Gastrocnemius medialis (tissue), 4 donors: ENCODE data around the gene WNT8A.

ENCODE experiments used
- POLR2A ChIP-seq, 2 donors: fragments of 450-650 bp; IDR thresholded peaks; one replicate each; pipeline ENCODE4 v1.6.1; 2017; ENCODE audit warnings: antibody characterized with exemption in 2 of 2, mild to moderate bottlenecking in 2 of 2, moderate library complexity in 2 of 2
- TF ChIP-seq, protein P1 (sequence below), 5 experiments: fragments of 450-650 bp in 3 of 5; fragments of 200-600 bp in 2 of 5; sonication (generic) in 2 of 5; IDR thresholded peaks in 4 of 5; conservative IDR thresholded peaks in 1 of 5; 1 replicate in 4 of 5; 2 replicates in 1 of 5; pipeline ENCODE4 v1.5.1; 2016 to 2019; ENCODE audit warnings: antibody characterized with exemption in 5 of 5, mild to moderate bottlenecking in 3 of 5, moderate library complexity in 3 of 5

GRCh38 chr5:138115254-138115653 is 31.4 kb downstream of the WNT8A start:
- no peak for TF ChIP-seq POLR2A (IDR thresholded peaks at IDR 0.05)
- TF ChIP-seq, protein P1, sequence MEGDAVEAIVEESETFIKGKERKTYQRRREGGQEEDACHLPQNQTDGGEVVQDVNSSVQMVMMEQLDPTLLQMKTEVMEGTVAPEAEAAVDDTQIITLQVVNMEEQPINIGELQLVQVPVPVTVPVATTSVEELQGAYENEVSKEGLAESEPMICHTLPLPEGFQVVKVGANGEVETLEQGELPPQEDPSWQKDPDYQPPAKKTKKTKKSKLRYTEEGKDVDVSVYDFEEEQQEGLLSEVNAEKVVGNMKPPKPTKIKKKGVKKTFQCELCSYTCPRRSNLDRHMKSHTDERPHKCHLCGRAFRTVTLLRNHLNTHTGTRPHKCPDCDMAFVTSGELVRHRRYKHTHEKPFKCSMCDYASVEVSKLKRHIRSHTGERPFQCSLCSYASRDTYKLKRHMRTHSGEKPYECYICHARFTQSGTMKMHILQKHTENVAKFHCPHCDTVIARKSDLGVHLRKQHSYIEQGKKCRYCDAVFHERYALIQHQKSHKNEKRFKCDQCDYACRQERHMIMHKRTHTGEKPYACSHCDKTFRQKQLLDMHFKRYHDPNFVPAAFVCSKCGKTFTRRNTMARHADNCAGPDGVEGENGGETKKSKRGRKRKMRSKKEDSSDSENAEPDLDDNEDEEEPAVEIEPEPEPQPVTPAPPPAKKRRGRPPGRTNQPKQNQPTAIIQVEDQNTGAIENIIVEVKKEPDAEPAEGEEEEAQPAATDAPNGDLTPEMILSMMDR (IDR thresholded peaks at IDR 0.05 in 4 of 5, conservative IDR thresholded peaks at IDR 0.05 in 1 of 5), result no peak
